Head of caudate nucleus (tissue), 42 donors: ENCODE results near the gene SUCLG1.

Experiments used
- DNase-seq, 42 donors: peaks; one replicate each; pipeline versions ENCODE4 v3.0.0 to v3.0.0-alpha.2; 2020 to 2021; ENCODE audit warnings: mixed read lengths in 7 of 42
- intact Hi-C: fragments of 100-400 bp; cut with DNase I; formaldehyde crosslinking; loops from one replicate; pipeline ENCODE4 v1.15.0; 2022

SUCLG1 gene

GRCh38 chr2:84380875-84381274 lies 78.2 kb downstream of the SUCLG1 start:
- intact Hi-C loops, result no loop called here
- DNase-seq, result no peak

- no peak for DNase-seq
- intact Hi-C loops, result no loop called here
These were observed 80.1 kb downstream of the SUCLG1 start for GRCh38 chr2:84378960-84379359.

- intact Hi-C loops, result no loop called here
- DNase-seq, result no peak
These were observed 84.1 kb downstream of the SUCLG1 start for GRCh38 chr2:84375020-84375419.

GRCh38 chr2:84373866-84374265 lies 85.2 kb downstream of the SUCLG1 start:
- DNase-seq, result no peak
- intact Hi-C loops, result no loop called here
